Activated CD8-positive, alpha-beta memory T cell treated with anti-CD3 and anti-CD28 coated beads, Interleukin-2, amount 50 U/mL, for 24 hours (primary cell): ENCODE data around the gene MYRIP.

Experiments
- DNase-seq: peaks from one replicate; pipeline ENCODE4 v3.0.0-alpha.2; 2020; ENCODE audit errors: extremely low read depth

The MYRIP gene

DNA sequence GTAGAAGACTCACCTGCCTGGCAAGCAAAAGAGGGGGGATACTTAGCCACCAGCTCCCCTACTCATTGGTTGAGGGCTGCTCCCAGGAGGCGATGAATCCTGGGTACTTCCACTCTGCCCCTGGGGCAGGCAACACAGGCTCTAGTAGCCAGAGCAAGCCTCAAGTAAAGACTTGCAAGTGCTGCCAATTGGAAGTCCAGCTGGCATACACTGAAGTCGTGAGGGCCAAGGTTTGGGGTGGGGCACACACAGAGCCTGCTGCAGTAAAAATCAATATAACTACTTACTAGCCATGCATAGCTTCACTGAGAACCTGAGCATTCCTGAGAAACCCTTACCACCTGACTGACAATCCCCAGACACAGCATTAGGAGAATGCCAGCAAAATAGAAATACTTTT, 377.1 kb downstream of the MYRIP start:
- no peak for DNase-seq

DNA sequence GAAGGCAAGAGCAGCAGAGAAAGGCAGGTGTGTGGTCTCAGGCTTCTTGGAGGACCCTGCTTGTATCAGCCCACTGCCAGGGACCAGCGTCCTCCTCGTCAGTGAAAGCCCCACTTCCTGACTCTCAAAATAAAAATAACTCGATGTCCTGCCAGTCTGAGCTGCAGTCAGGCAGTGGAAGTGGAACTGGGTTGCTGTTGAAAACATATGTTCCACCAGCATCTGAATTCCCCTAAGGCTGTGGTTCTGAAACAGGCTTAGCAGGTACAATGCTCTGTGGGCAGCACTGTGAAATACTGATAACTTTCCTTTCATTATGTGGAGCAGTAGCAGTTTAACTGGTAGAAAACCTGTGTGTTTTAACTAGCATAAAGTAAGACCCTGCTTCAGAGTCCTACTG, 378.5 kb downstream of the MYRIP start:
- no peak for DNase-seq

DNA sequence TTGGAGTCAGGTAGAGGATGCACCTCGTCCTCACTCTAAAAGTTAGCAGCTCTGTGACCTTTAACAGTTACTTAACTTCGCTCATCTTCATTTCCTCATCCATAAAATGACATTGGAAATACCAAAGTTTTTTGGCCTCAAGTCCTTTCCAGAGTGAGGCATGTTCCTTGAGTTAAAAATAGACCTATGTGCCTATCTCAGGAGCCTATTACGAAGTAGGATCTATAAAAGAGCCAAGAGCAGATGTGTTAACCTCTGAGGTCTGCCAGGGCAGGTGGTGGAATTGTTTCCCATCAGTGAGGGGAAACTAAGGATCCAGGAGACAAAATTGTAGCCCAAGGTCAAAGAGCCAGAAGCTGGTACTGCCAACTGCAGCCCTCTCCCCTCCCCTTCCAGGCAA, 379.7 kb downstream of the MYRIP start:
- DNase-seq = no peak

GRCh38 chr3:40190056-40190455, 380.6 kb downstream of the MYRIP start:
- DNase-seq = no peak

DNA sequence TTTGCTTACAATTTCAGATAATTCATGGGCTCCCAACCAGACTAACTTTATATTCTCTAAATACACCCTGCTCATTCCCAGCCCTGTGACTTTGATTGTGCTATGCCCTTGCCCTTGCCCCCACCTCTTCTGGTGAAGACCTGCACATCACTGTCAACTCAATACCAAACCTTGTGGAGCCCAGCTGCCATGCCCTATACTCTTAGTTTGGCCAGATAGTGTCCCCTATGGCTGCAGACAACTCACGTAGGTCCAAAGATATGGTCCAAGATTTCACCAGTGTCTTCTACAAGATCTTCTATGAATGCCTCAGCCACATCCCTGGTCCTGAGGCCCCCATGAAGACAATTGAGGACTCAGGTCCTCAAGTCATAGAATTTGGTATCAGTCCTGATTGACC, 381.8 kb downstream of the MYRIP start:
- DNase-seq = no peak

DNA sequence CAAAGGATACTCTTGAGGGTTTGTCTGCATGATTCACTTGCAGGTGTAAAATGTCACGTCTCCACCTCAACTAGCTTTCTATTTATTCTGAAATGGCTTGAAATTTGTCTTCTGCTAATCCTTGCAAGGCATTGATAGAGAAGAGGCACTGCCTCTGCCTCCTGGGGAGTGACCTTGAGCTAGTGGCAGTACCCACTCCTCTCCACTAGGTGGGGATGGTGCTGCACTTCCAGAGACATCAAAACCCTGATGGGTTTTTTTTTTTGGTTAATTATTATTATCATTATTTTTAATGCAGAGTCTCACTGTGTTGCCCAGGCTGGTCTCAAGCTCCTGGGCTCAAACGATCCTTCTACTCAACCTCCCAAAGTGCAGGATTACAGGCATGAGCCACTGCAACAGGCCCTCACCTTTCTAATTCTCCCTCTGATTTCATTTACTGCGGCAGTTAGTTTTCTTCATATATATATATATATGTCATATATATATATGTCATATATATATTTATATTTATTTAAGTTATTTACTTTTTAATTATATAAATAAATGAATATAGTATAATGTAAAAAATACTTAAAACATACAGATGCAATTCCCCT, 382.5 kb downstream of the MYRIP start:
- DNase-seq = peak; percentile 31

- DNase-seq = no peak
These were observed 383.2 kb downstream of the MYRIP start for GRCh38 chr3:40192628-40193027.

DNA sequence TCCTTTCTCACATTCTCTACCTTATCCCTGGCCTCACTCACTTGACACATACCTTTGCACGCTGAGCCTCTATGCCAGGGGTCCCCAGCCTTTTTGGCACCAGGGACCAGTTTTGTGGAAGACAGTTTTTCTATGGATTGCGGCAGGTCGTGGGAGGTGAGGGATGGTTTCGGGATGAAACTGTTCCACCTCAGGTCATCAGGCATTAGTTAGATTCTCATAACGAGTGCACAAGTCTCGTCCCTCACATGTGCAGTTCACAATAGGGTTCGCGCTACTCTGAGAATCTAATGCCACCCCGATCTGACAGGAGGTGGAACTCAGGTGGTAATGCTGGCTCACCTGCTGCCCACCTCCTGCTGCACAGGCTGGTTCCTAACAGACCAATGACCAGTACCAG, 387.6 kb downstream of the MYRIP start:
- DNase-seq = no peak

- DNase-seq = no peak
These were observed 391.4 kb downstream of the MYRIP start for GRCh38 chr3:40200692-40201316.

GRCh38 chr3:40201770-40202169, 392.4 kb downstream of the MYRIP start:
- DNase-seq = no peak

DNA sequence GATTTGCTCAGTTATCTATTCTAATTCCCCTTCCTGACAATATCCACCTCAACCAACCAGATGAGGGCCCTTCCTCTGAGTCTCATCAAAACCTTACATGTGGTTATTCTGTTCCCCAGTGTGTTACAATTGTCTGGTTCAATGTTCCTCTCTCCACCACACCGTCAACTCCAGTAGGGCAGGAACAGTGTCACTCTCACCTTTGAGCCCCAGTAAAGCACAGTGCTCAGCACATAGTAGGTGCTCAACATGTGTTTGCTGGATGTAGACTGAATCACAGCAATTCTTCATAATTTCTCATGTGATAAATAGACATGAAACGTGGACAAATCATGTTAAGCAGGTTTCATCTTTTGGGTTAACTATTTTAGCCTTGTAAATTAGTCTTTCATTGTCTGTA, 397.1 kb downstream of the MYRIP start:
- DNase-seq = no peak

GRCh38 chr3:40207796-40208195, 398.4 kb downstream of the MYRIP start:
- no peak for DNase-seq

GRCh38 chr3:40208251-40208650, 398.8 kb downstream of the MYRIP start:
- no peak for DNase-seq

DNA sequence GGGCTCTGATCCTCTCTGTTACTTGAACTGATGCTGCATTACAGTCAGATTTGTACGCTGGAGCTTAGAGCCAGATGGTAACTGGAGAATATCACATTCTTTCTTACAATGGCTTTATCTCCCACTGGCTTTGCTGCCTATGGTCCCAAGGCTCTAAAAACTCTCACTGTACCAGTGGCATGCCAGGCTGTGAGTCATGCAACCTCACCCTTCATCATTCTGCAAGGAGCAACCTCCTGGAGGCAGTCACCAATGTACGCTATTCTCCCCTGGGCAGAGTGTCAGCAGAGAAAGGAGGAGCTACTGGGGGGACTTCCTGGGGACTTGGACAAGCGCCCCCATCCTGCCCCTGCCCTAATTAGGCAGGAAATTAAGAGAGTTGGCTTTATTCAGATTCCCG, 402.2 kb downstream of the MYRIP start:
- no peak for DNase-seq

DNA sequence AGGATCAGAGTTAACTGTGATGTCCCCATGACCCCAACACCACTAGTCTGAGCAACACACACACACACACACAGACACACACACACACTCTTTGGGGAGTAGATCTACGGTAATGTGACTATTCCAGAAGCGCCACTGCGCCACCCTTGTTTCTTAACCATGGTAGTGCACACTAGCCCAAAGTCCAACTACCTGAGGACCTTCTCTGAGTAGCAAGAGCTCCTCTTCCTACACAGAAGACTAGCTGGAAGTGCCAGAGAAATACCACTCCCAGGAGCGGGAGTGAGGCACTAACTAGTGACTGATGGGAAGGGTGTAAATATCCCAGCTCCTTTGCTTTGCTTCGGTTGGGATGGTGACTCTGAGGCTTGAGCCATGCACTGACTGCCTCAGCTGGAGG, 404.1 kb downstream of the MYRIP start:
- no peak for DNase-seq

GRCh38 chr3:40215015-40215414, 405.6 kb downstream of the MYRIP start:
- no peak for DNase-seq

DNA sequence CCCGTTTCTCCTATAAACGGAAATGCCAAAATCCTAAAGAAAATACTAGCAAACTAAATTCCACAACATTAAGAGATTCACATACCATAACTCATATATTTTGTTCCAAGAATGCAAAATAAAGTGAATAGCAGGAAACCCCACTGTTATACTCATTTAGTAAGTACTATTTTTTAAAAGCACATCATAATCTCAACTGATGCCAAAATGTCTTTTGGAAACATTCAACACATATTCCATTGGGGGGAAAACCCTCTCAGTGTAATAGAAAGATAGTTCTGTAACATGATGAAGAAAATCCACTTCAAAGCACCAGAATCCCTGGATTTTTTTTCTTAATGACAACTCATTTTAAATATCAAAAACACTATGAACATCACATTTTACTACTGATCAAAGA, 407.1 kb downstream of the MYRIP start:
- no peak for DNase-seq

GRCh38 chr3:40223856-40224255, 414.4 kb downstream of the MYRIP start:
- no peak for DNase-seq

- no peak for DNase-seq
These were observed 415.5 kb downstream of the MYRIP start for GRCh38 chr3:40224796-40225515.

- no peak for DNase-seq
These were observed 417.2 kb downstream of the MYRIP start for GRCh38 chr3:40226636-40227035.

DNA sequence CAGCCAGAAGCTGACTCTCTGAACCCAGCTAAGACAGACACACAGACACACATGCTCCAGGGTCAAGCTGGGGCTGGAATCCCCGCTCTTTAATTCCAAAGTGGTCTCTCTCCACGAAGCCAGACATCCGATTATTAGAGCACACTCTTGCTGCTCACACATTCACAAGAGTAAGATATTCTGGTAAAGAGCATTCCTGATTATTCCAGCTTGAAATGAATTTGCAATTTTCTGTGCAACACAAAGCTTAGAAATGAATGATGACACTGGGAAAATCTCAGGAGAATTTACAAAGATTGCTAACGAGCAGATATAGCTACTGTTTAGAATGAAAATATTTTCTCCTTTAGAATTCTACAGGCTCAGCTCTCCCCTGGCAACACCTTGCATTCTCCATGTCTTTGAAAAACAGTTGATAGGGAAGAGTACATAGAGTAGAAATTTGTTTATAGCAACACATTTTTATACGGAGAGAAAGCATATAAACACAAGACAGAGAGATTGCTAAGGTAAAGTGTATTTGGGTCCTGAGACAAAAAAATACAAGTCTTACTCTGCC, 419.5 kb downstream of the MYRIP start:
- DNase-seq = no peak

- DNase-seq = no peak
These were observed 420.0 kb downstream of the MYRIP start for GRCh38 chr3:40229386-40229785.

DNA sequence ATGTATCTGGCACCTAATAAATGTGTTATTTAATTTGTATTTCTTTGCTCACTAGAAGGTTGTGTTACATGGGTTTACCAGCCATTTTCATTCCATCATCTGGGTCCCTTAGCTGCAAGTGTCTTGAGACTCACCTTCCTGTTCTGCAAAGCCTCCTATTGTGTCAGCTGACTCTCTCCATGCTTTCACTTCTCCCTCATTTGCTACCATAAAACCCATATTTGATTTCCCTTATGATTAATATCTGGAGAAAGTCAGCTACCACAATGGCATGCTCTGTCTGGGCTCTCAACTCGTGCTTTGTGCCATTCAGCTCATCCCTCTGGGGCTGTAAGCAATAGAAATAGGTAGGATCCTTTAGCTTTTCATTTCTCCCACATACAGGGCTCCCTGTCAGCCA, 420.6 kb downstream of the MYRIP start:
- no peak for DNase-seq
